AG10803 (cell line): ENCODE data around the gene YKT6.
A peak's percentile ranks its signal among the peaks of the same experiment; 100 is the strongest.

Source experiments
- DNase-seq: peaks from one replicate; pipeline ENCODE4 v3.0.0; 2010; ENCODE audit warnings: low read depth
- H3K4me3 ChIP-seq: 2 replicates; pipeline ENCODE4 v1.5.1; 2011; ENCODE audit warnings: mild to moderate bottlenecking, low read length, control low read depth
- CTCF ChIP-seq: conservative IDR thresholded peaks from 2 replicates; pipeline ENCODE4 v1.5.1; 2011; ENCODE audit warnings: mild to moderate bottlenecking, low read length, control low read depth, inconsistent platforms

The YKT6 gene

DNA sequence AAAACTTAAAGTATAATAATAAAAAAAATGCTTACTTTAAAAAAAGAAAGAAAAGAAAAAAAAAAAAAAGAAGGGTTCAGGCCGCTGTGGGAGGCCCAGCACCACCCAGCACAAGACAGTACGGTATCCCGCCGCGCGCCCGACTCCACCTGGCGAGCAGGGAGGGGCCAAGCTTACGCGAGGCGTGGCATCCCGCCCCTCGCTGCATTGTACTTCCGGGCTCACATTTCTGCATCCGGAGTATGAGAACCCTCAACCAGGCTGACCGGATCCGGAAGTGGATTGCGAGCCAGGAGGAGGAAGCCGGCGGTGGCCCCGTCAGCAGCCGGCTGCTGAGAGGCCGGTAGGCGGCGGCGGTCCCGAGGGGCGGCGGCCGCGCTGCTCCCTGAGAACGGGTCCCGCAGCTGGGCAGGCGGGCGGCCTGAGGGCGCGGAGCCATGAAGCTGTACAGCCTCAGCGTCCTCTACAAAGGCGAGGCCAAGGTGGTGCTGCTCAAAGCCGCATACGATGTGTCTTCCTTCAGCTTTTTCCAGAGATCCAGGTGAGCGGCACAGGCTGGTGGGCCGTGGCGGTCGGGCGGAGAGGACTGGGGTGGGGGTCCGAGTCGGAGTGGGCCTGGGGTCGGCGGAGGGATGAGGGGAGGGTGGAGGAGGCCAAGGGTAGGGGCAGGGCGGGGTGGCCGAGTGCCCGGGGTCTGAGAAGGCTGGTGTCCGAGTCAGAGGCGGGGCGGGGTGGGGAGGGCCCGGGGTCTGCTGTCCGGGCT, at the start of gene YKT6:
YKT6 (plus strand) TSS at position 280 of the 763 bp plus-strand sequence; CDS start at position 438, 158 bp downstream.
- H3K4me3 ChIP-seq = peak within 1 kb of the TSS; percentile 99
- TF ChIP-seq CTCF = peak; percentile 25; the same call in 1 of the 2 replicates
- DNase-seq = peak; percentile 90

- no peak for DNase-seq
- TF ChIP-seq CTCF = no peak
These were observed 48.8 kb upstream of the YKT6 start for GRCh38 chr7:44151956-44152355.

DNA sequence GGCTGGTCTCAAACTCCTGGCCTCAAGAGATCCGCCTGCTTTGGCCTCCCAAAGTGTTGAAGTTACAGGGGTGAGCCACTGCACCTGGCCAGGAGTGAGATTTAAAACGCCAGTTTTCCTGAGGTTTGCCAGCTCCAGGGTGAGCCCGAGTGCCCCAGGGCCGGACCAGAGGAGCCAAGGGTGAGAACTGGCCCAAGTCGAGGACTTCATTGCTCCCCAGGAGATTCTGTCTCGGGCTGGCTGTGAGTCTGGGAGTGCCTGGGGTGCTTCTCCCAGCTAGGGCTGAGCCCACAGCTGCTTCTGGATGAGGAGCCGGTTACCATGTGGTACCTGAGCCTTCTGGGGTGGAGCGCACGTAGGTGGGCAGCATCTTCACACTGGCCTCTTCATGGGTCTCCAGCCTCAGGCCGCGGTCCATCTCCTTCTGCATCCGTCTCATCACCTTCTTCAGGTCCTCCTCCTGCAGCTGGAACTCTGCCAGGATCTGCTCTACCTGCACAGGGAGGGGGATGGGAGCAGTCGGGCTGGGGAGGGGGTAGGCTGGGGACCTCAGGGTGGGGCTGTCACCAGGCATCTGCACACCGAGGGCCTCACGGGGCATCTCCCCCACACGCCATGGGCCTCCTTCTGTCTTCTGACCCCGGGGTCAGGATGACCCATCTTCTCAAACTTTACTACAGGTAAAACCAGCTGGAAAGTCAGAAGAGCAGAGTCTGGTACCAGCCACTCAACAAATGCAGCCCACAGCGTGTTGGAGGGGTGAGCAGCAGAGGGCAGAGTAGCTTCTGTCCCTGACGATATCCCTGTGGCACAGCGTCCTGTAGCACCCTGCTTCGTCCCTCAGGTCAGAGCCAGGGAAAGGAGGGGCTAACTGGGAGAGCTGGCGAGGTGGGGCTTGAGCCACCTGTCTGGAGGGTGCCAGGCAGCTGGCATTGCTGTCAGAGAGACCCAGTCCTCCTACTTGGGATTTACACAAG, 47.5 kb upstream of the YKT6 start:
- DNase-seq = no peak
- no peak for TF ChIP-seq CTCF
- H3K4me3 ChIP-seq = no peak overlapping the region

More at GRCh38 chr7:44151956-44152355, 48.8 kb upstream of the YKT6 start:
- H3K4me3 ChIP-seq = no peak overlapping the region

- no peak for DNase-seq
- H3K4me3 ChIP-seq = no peak overlapping the region
- no peak for TF ChIP-seq CTCF
These were observed 46.8 kb upstream of the YKT6 start for GRCh38 chr7:44153948-44154335.

DNA sequence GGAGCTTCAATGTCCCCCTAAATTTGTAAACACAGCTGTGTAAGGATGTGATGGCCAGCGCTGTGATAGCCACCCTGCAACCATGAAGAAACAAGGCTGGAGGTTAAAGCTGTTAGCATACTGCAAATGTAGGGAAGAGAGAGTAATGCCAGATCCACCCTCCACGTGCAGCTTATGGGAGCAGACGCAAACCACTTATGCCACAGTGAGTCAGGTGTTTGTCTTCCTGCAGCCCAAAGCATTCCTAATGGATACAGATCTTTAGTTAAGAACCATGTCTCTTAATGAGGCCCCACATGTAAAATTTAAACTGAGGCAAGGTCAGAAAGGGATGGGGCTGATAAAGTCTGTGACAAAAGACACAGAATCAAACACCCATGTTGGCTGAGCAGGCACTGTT, 46.1 kb upstream of the YKT6 start:
- no peak for TF ChIP-seq CTCF
- no peak for DNase-seq
- H3K4me3 ChIP-seq = no peak overlapping the region

GRCh38 chr7:44155191-44156185, 45.3 kb upstream of the YKT6 start:
- H3K4me3 ChIP-seq = no peak overlapping the region
- DNase-seq = no peak
- TF ChIP-seq CTCF = no peak
